GM10847 (cell line): ENCODE results near the gene LRRC8D.

Source experiments
- POLR2A ChIP-seq: IDR thresholded peaks from 2 replicates; pipeline ENCODE4 v1.6.1; 2011; ENCODE audit not compliant: insufficient read length; ENCODE audit errors: extremely low read depth

The LRRC8D gene

GRCh38 chr1:89826594-89826993 is 5.8 kb downstream of the LRRC8D start:
- no peak for TF ChIP-seq POLR2A

DNA sequence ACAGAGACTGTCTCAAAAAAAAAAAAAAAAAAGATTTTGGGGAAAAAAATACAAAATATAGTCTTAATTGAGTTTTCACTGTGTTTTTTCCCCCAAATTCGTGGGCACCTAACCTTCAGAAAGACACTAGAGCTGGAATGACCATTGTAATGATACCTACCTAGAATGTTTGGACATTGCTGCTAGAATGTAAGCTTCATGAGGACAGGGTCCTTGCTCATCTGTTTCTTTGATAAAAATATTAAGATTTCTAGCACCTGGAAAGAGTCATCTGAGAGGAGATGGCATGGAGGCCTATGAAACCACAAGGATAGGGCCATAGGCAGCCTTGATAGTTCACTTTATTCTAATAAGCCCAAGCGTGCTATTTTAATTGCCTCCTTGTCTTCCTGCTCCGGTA is 6.5 kb downstream of the LRRC8D start:
- TF ChIP-seq POLR2A = no peak

- no peak for TF ChIP-seq POLR2A
Measured at GRCh38 chr1:89827902-89828301, 7.1 kb downstream of the LRRC8D start.

DNA sequence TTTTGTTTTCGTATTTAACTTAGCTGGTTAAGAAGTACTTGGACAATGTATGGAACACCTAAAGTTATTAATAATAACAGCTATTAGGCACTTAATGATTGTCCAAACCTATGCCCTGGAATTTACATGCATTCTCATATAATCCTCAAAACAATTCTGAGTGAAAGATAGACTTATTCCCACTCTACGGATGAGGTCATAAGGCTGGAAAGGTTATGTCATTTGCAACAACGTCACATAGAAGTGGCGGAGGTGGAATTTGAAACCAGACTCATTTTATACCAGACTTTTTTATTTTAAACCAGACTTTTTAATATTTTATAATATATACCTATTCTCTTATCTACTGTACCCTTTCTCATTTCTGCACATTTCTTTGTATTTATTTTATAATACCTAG is 8.4 kb downstream of the LRRC8D start:
- no peak for TF ChIP-seq POLR2A

GRCh38 chr1:89831462-89832120 is 10.8 kb downstream of the LRRC8D start:
- no peak for TF ChIP-seq POLR2A

GRCh38 chr1:89832496-89833127 is 11.8 kb downstream of the LRRC8D start:
- no peak for TF ChIP-seq POLR2A

DNA sequence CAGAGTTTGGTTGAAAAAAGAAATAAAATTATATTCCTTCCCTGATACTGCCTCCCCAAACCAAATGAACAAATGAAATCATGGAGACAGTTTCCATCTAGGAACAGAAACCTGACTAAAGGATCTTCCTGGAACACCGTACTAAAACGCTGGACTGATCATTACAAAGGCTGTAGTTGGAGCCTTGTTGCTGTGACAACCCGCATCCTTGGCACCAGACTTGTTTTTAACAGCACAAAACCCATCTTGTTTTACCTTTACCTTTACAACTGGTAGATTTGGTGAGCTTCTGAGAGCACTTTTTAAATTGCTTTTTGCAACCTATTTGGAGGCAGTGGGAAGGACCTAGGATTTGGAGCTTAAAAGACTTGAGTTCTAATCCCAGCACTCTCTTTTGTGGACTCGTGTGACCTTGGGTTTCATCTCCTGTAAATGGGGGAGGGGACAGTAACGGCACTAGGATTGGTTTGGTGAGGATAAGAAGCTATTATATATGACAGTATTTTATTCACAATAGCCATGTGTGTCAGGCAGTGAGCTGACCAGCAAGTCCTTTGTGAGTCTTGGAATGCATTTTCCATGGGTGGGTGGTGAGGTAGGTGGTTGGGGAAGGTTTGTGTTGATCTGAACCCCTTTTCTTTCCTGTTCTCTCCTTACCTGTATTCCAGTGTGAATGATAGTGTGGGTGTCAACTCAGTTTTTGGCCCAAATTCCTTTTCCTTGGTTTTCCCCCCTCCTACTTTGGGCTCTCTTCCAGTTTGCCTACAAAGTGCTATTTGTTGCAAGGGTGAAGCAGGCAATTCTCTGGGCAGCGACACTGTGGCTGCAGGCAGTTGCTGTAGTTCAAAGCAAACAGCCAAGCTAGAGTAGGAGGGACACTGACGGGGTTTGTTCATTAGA is 12.6 kb downstream of the LRRC8D start:
- no peak for TF ChIP-seq POLR2A

- no peak for TF ChIP-seq POLR2A
Measured at GRCh38 chr1:89834083-89834704, 13.4 kb downstream of the LRRC8D start.

- no peak for TF ChIP-seq POLR2A
Measured at GRCh38 chr1:89836252-89837035, 15.6 kb downstream of the LRRC8D start.

DNA sequence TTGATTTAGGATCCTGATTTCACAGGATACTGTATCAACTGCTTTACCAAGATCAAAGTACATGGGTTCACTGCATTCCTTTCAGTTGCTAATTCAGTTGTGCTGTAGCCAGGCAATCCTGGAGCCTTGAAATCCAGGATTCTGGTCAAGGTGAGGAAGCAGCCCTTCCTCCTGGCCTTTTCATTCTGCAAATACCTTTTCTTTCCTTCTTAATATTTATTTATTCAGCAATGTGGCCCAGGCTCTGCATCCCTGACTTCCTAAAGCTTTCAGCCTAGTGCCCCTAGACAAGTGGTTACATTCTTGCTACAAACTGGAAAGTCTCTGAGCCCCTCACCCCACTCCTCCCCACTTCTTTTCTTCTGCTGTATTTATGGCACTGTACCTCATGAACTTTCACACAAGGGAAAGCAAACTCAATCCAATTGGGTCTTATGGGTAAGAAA is 16.2 kb downstream of the LRRC8D start:
- no peak for TF ChIP-seq POLR2A

DNA sequence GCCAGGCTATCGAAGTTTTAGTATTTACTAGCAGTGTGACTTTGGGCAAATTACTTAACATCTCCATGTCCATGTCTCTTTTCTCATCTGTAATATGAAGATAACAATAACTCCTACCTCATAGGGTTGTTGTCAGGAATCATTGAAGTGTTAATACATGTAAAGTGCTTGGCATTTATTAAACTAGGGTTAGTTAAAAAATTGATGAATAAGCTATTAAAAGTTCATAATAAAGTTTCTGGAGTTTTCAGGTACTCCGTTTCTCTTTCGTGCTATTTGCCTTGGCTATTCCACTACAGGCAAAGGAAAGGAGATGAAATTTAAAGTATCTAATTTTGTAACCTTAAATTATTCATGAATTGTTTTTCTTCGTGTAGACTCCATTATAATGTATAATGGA is 16.7 kb downstream of the LRRC8D start:
- no peak for TF ChIP-seq POLR2A

GRCh38 chr1:89839516-89839915 is 18.7 kb downstream of the LRRC8D start:
- TF ChIP-seq POLR2A = no peak

DNA sequence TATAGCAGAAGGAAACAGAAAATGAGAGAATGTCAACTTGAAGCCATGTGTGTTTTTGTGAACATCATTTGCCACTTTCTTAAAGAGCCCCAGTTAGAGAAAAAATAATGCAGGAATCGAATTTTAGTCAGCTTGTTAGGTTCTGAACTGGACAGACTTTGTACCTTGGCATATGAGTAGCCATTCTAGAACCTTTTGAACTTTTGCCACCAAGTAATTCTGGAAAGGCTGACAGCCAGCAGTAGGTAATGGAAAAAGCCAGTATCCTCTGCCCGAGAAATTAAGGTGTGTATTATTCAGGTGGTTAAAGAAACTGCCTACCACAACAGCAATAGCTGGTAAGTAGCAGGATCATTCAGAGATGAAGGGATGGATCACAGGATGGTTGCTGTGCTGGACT is 20.7 kb downstream of the LRRC8D start:
- no peak for TF ChIP-seq POLR2A

GRCh38 chr1:89842567-89843272 is 21.9 kb downstream of the LRRC8D start:
- no peak for TF ChIP-seq POLR2A
